T-helper 2 cell treated with Interferon-gamma antibody and Interleukin-4, amounts not matched to agents 100 ng/mL and 5 ng/mL, for 36 hours (primary cell): ENCODE measurements around the gene SCAPER. TPM values are rescaled to one million over a fixed set of nuclear protein-coding genes. Genes with fewer than 3 reads are reported as not detected.

Source experiments
- intact Hi-C: fragments of 100-400 bp; cut with micrococcal nuclease; formaldehyde crosslinking; loops from one replicate; pipeline ENCODE4 v1.15.1; 2023
- total RNA-seq: library from RNA; stranded (reverse); gene quantifications from 2 replicates; pipeline ENCODE4 v1.2.3, GENCODE V29; 2022

Gene SCAPER
- total RNA-seq, 1 donor from 2014 or later, result 25.0 TPM

DNA sequence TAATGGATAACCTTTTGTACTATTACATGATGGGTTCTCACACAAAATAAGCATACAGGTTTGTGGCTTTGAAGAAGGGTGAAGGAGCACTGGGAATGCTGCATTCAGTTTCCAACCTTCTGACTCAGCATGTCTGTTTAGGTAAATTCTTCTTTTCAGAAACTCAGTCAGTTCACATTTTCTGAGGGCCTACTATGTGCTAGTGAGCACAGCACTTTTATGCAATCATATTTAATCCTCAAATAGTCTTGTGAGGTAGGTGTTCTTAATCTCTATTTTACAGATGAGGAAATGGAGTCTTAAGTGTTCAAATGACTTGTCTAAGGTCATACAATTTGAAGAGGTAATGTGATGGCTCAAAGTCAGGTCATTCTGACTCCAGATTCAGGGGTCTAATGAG, 527.4 kb downstream of the SCAPER start:
- intact Hi-C loops, result no loop called here

DNA sequence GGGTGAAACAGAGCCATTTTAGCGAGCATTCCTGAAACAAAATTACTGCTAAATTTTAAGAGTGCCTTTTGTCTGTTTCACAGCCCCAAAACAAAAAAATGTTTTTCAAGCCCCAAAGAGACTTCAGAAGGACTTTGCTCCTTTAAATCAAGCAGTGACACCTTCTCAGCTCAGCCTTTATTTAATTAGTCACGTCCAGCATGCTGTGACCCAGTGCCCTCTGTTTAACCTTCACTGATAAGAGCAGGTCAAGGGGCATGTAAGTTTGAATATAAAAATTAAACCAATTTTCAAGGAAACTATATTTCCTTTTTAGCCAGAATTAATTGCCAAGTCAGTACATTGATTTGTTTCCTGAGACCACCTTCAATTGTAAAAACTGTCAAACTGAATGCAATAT, 527.9 kb downstream of the SCAPER start:
- intact Hi-C loops, result no loop called here

- intact Hi-C loops, result no loop called here
Observed at GRCh38 chr15:76376816-76377215, 528.3 kb downstream of the SCAPER start.

- intact Hi-C loops, result no loop called here
Observed at GRCh38 chr15:76376029-76376428, 529.1 kb downstream of the SCAPER start.

- intact Hi-C loops, result loop anchor here (10.0 kb wide), 1 partner anchor 57 kb away; no protein-coding TSS in a partner anchor
Observed at GRCh38 chr15:76368122-76368621, 537.0 kb downstream of the SCAPER start.

GRCh38 chr15:76366714-76367113, 538.4 kb downstream of the SCAPER start:
- intact Hi-C loops, result loop anchor here (10.0 kb wide), 1 partner anchor 58 kb away; no protein-coding TSS in a partner anchor

DNA sequence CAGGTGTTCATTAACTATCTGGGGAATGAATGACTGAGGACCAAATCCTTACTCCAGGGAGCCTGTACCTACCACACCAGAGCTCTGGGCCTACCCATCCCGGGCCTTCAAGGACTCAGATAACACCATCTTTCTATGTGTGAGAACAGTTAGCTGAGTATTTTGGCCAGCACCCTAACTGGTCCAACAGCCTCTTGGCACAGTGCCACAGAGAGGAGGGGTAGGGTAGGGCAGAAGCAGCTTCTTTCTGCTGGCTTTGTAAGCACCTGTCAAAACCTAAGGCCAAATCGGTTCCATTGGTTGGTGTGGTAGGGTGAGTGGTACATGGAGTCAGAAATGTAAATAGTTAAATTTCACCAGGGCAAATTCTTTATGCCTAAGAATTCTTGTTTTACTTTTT, 541.9 kb downstream of the SCAPER start:
- intact Hi-C loops, result loop anchor here (10.0 kb wide), 1 partner anchor 62 kb away; no protein-coding TSS in a partner anchor

GRCh38 chr15:76360416-76360815, 544.7 kb downstream of the SCAPER start:
- intact Hi-C loops, result loop anchor here (10.0 kb wide), 1 partner anchor 64 kb away; no protein-coding TSS in a partner anchor

GRCh38 chr15:76359152-76359551, 546.0 kb downstream of the SCAPER start:
- intact Hi-C loops, result no loop called here

DNA sequence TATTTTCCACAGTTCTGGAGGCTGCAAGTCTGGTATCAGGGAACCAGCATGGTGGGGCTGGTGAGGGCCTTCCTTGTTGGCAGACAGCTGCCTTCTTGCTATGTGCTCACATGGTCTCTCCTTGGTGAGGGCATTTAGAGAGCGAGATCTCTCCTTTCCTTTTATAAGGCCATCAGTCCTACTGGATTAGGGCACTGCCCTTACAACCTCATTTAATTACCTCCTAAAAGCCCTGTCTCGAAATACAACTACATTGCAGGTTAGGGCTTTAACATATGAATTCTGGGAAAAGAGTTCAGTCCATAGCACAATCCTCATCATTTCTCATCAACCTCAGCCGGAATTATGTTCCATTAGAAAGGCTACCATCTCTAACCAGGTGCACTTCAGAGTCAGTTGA, 546.7 kb downstream of the SCAPER start:
- intact Hi-C loops, result no loop called here

DNA sequence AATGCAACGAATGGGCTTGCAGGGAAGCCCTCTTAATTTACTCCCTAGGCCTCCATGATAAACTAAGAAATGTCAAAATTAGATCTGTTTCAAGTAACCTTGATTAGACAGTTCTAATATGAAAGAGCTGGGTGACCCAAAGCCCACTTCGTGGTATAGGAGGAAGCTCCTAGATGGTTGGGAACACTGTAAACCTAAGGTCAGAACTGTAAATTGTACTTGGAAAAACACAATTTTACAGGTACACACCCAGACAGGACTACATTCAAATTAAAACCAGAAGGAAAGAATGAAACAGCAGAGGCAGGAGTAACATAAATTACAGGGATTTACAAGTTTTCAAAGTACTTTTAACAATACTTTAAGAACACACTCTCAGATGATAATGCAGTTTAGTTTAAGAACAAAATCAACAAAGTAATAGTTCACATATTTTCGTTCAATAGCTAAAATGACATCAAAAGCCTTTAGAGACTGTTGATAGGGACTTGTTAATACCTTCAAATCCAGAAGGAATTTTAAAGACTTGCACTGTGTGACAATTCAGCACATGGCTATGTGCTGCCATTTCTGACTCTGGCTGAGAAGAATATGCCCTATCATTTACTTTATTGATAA, 550.2 kb downstream of the SCAPER start:
- intact Hi-C loops, result no loop called here

DNA sequence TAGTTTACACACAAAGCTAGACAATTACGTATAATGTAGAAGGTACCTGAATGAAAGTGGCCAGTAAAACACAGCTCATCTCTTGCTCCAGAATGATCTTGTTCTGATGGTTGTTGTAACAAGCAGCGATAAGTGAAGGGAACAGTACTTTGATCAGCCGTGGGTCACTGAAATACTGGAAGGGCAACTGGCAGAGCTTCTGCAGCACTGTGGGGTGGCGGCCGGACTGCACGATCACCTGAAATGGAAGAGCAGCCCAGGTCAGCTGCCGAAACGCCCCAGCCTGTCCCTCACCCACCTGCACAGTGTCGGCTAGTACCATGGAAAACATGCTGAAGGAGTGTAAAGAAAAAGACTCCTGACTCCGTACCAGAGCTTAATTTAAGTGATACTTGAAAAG, 551.2 kb downstream of the SCAPER start:
- intact Hi-C loops, result no loop called here

DNA sequence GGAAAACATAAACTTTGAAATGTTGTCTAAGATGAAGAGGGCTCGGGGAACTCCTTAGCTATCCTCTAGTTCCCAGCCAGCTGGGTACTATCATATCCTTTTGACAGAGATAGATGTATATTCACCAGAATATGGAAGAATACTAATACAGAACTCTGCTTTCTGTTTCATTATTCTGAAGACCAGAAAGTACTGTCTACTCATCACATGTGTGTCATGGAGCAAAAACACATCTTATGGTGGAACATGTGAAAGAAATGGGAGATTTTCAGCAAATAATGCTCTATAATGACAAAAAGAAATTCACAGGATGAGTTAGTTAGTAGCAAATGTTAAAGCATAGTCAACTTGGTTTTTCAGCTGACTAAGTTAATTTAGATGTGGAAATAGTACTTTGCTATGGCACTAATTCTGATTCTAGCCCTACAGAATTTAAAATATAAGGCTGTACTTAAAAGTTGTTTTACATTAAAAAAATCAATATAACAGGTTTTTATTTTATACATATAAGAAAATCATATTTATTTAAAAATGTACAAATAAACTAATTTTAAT, 552.0 kb downstream of the SCAPER start:
- intact Hi-C loops, result no loop called here

GRCh38 chr15:76349301-76350070, 555.7 kb downstream of the SCAPER start:
- intact Hi-C loops, result no loop called here

- intact Hi-C loops, result no loop called here
Observed at GRCh38 chr15:76347482-76348055, 557.6 kb downstream of the SCAPER start.

- intact Hi-C loops, result no loop called here
Observed at GRCh38 chr15:76346669-76347481, 558.3 kb downstream of the SCAPER start.

- intact Hi-C loops, result no loop called here
Observed at GRCh38 chr15:76345880-76346668, 559.1 kb downstream of the SCAPER start.

GRCh38 chr15:76345583-76345879, 559.6 kb downstream of the SCAPER start:
- intact Hi-C loops, result no loop called here

DNA sequence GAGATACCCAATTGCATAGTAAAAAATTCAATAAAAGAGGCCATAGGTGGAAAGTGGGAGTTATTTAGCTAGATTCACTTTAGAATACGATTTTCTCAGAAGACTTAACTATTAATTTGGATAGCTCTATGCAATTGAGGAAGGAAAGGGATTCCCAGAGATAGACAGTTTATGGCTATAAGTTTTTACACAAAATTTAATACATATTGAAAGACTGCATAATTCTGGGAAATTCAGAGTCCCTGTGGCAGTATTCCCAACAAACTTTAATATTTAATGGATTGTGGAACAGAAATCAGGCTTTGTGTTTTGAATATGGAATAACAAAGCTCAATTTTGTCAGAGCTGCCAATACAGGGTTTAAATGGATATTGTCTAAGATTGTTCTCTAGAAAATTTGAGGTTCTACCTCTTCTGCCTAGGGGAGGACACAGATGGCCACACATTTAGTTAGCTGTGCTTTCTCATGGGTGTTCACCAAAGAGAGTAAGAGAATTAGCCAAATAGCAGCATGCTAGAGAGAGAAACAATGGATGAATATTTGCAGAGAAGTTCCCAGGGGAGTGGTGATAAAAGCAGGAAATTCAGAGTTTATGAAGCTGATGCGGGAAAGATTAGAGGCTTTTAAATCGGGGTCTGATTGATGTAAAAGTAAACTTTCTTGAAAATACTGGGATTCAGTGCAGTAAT, 560.1 kb downstream of the SCAPER start:
- intact Hi-C loops, result no loop called here
